Bronchial epithelial cell (primary cell): ENCODE measurements around the gene RPAP2. TPM values are rescaled to one million over a fixed set of nuclear protein-coding genes. Genes with fewer than 3 reads are reported as not detected.
"Not testable (repeated sequence)": the region's sequence is repeated elsewhere in the genome, so short reads cannot be mapped to it uniquely, and the experiment has no call there.

Source experiments
- DNase-seq: peaks from one replicate; pipeline ENCODE4 v3.0.0-alpha.2; 2010; ENCODE audit warnings: low read depth
- FAIRE-seq: peaks from 2 replicates; lab custom pipeline; 2011; peaks lifted over from hg19 to GRCh38; lab: Jason Lieb, UNC
- H3K27me3 ChIP-seq: 2 replicates; pipeline ENCODE4 v1.5.1; 2011; ENCODE audit warnings: low read length; ENCODE audit not compliant: control insufficient read depth, insufficient read depth
- H3K36me3 ChIP-seq: 2 replicates; pipeline ENCODE4 v1.5.1; 2011; ENCODE audit warnings: low read length; ENCODE audit not compliant: control insufficient read depth, insufficient read depth
- H3K4me3 ChIP-seq: 2 replicates; pipeline ENCODE4 v1.5.1; 2011; ENCODE audit warnings: mild to moderate bottlenecking, low read depth, low read length, control low read depth
- CTCF ChIP-seq: IDR thresholded peaks from 2 replicates; pipeline ENCODE4 v1.5.1; 2011; ENCODE audit warnings: mild to moderate bottlenecking, moderate library complexity, low read length, control low read depth, inconsistent platforms; ENCODE audit not compliant: insufficient read depth, severe bottlenecking
- total RNA-seq: library from RNA; depleted of rRNA; stranded (reverse); fragments of >200 nt; gene quantifications from 2 replicates; pipeline ENCODE4 v1.2.1, GENCODE V29; 2014

Gene RPAP2
- total RNA-seq, 1 donor from 2014 or later: 4.7 TPM

- TF ChIP-seq CTCF: no peak
- no peak for DNase-seq
- no peak for FAIRE-seq
- H3K36me3 ChIP-seq: peaks cover 1% of the 10 kb centered on the region
- H3K27me3 ChIP-seq: no peaks in the 10 kb centered on the region
- H3K4me3 ChIP-seq: no peak overlapping the region
These were observed 73.3 kb downstream of the RPAP2 start for GRCh38 chr1:92372164-92372563.

- DNase-seq (no peak), FAIRE-seq (no peak)
- no peak for TF ChIP-seq CTCF
- H3K27me3 ChIP-seq: no peaks in the 10 kb centered on the region
- peaks cover 1% of the 10 kb centered on the region for H3K36me3 ChIP-seq
- H3K4me3 ChIP-seq: no peak overlapping the region
These were observed 75.4 kb downstream of the RPAP2 start for GRCh38 chr1:92374223-92374622.

GRCh38 chr1:92376345-92376744 lies 77.5 kb downstream of the RPAP2 start:
- H3K36me3 ChIP-seq: no peaks in the 10 kb centered on the region
- H3K4me3 ChIP-seq: no peak overlapping the region
- DNase-seq (no peak), FAIRE-seq (no peak)
- no peaks in the 10 kb centered on the region for H3K27me3 ChIP-seq
- no peak for TF ChIP-seq CTCF

GRCh38 chr1:92377991-92378390 lies 79.1 kb downstream of the RPAP2 start:
- not testable (repeated sequence) for FAIRE-seq, H3K36me3 ChIP-seq, DNase-seq, H3K27me3 ChIP-seq, H3K4me3 ChIP-seq

GRCh38 chr1:92380867-92381266 lies 82.0 kb downstream of the RPAP2 start:
- Histone ChIP-seq H3K27me3 (no peaks in the 10 kb centered on the region), H3K36me3 (no peaks in the 10 kb centered on the region), H3K4me3 (no peak overlapping the region)
- DNase-seq (no peak), FAIRE-seq (no peak)
- no peak for TF ChIP-seq CTCF

- not testable (repeated sequence) for H3K27me3 ChIP-seq, DNase-seq, FAIRE-seq, H3K4me3 ChIP-seq, H3K36me3 ChIP-seq
These were observed 95.1 kb downstream of the RPAP2 start for GRCh38 chr1:92393966-92394365.

GRCh38 chr1:92398519-92398918 lies 99.7 kb downstream of the RPAP2 start:
- Histone ChIP-seq H3K36me3 (no peaks in the 10 kb centered on the region), H3K4me3 (no peak overlapping the region), H3K27me3 (no peaks in the 10 kb centered on the region)
- no peak for TF ChIP-seq CTCF
- FAIRE-seq (no peak), DNase-seq (no peak)
